Measurements from ENCODE around the gene L2HGDH.

Gene L2HGDH

GRCh38 chr14:50260072-50260471 lies 52.0 kb downstream of the L2HGDH start:
- TF ChIP-seq CTCF (IDR thresholded peaks at IDR 0.05; ENCODE audit: low read depth, low read length, missing control alignments), result no peak
- in situ Hi-C loops (cut with HindIII; ENCODE audit: low sequenced_read_pairs), result no loop called here
- DNase-seq (ENCODE audit: low read depth), result no peak
- no peak overlapping the region for H3K4me3 ChIP-seq (ENCODE audit: low read depth, low read length)

GRCh38 chr14:50257732-50258131 lies 54.3 kb downstream of the L2HGDH start:
- no peak for TF ChIP-seq CTCF (IDR thresholded peaks at IDR 0.05; ENCODE audit: low read depth, low read length, missing control alignments)
- in situ Hi-C loops (cut with HindIII; ENCODE audit: low sequenced_read_pairs), result no loop called here
- no peak overlapping the region for H3K4me3 ChIP-seq (ENCODE audit: low read depth, low read length)
- no peak for DNase-seq (ENCODE audit: low read depth)

GRCh38 chr14:50254248-50254647 lies 57.8 kb downstream of the L2HGDH start:
- TF ChIP-seq CTCF (IDR thresholded peaks at IDR 0.05; ENCODE audit: low read depth, low read length, missing control alignments), result no peak
- in situ Hi-C loops (cut with HindIII; ENCODE audit: low sequenced_read_pairs), result no loop called here
- no peak for DNase-seq (ENCODE audit: low read depth)
- no peak overlapping the region for H3K4me3 ChIP-seq (ENCODE audit: low read depth, low read length)

GRCh38 chr14:50249136-50249775 lies 62.8 kb downstream of the L2HGDH start:
- in situ Hi-C loops (cut with HindIII; ENCODE audit: low sequenced_read_pairs), result no loop called here
- no peak for TF ChIP-seq CTCF (IDR thresholded peaks at IDR 0.05; ENCODE audit: low read depth, low read length, missing control alignments)
- DNase-seq (ENCODE audit: low read depth), result no peak
- H3K4me3 ChIP-seq (ENCODE audit: low read depth, low read length), result no peak overlapping the region

- H3K4me3 ChIP-seq (ENCODE audit: low read depth, low read length), result no peak overlapping the region
- in situ Hi-C loops (cut with HindIII; ENCODE audit: low sequenced_read_pairs), result no loop called here
- no peak for TF ChIP-seq CTCF (IDR thresholded peaks at IDR 0.05; ENCODE audit: low read depth, low read length, missing control alignments)
- DNase-seq (ENCODE audit: low read depth), result no peak
Measured at GRCh38 chr14:50247245-50247644, 64.8 kb downstream of the L2HGDH start.

GRCh38 chr14:50242566-50243310 lies 69.3 kb downstream of the L2HGDH start:
- no peak for DNase-seq (ENCODE audit: low read depth)
- TF ChIP-seq CTCF (IDR thresholded peaks at IDR 0.05; ENCODE audit: low read depth, low read length, missing control alignments), result no peak
- no peak overlapping the region for H3K4me3 ChIP-seq (ENCODE audit: low read depth, low read length)
- in situ Hi-C loops (cut with HindIII; ENCODE audit: low sequenced_read_pairs), result no loop called here
